SJSA1 (cell line): ENCODE measurements around the gene ETNK2. TPM values are rescaled to one million over a fixed set of nuclear protein-coding genes. Genes with fewer than 3 reads are reported as not detected.
A peak's percentile ranks its signal among the peaks of the same experiment; 100 is the strongest.

Experiments used
- DNase-seq, 2 experiments: peaks; one replicate each; pipeline ENCODE4 v3.0.0-alpha.2; 2015 to 2020; ENCODE audit warnings: low spot score in 2 of 2, low read depth in 1 of 2
- H3K27ac ChIP-seq: fragments of 250-450 bp; sonication (Bioruptor Pico); 2 replicates; pipeline ENCODE4 v1.5.1; 2020; ENCODE audit warnings: mild to moderate bottlenecking, moderate library complexity
- H3K27me3 ChIP-seq: fragments of 250-450 bp; sonication (Bioruptor Pico); replicated peaks from 2 replicates; pipeline ENCODE4 v1.5.1; 2020; ENCODE audit warnings: mild to moderate bottlenecking, moderate library complexity
- H3K36me3 ChIP-seq: fragments of 250-450 bp; sonication (Bioruptor Pico); 2 replicates; pipeline ENCODE4 v1.5.1; 2020; ENCODE audit warnings: mild to moderate bottlenecking
- H3K4me1 ChIP-seq: fragments of 250-450 bp; sonication (Bioruptor Pico); replicated peaks from 2 replicates; pipeline ENCODE4 v1.6.1; 2021; ENCODE audit warnings: mild to moderate bottlenecking
- H3K4me3 ChIP-seq: fragments of 250-450 bp; sonication (Bioruptor Pico); 2 replicates; pipeline ENCODE4 v1.5.1; 2020; ENCODE audit warnings: mild to moderate bottlenecking
- H3K9me3 ChIP-seq: fragments of 250-450 bp; sonication (Bioruptor Pico); replicated peaks from 2 replicates; pipeline ENCODE4 v1.5.1; 2020; ENCODE audit warnings: mild to moderate bottlenecking
- total RNA-seq: library from RNA; depleted of rRNA; stranded (reverse); fragments of >200 nt; shearing (Covaris generic); gene quantifications from 2 replicates; pipeline ENCODE4 v1.2.3, GENCODE V29; 2014

The ETNK2 gene
- total RNA-seq, 1 experiment from 2014 or later = 22.3 TPM

- DNase-seq = no peak
- Histone ChIP-seq H3K27ac (no peak overlapping the region), H3K9me3 (peaks cover 18% of the 10 kb centered on the region), H3K36me3 (no peaks in the 10 kb centered on the region), H3K4me1 (peaks cover 16% of the 10 kb centered on the region), H3K27me3 (no peaks in the 10 kb centered on the region), H3K4me3 (no peak overlapping the region)
These were observed 18.0 kb upstream of the ETNK2 start for GRCh38 chr1:204169858-204170257.

DNA sequence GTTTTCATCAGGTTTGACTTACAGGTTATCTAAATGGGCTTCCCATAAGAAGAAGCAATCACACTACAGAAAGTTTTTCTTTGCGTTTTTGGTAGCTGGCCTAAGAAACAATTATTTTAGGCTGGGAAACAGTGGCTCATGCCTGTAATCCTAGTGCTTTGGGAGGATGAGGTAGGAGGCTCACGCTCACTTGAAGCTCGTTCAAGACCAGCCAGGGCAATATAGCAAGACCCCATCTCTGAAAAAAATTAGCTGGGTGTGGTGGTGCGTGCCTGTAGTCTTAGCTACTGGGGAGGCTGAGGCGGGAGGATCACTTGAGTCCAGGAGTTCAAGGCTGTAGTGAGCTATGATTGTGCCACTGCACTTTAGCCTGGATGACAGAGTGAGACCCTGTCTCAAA is 15.9 kb upstream of the ETNK2 start:
- H3K4me1 ChIP-seq = peaks cover 16% of the 10 kb centered on the region
- H3K4me3 ChIP-seq = no peak overlapping the region
- no peak for DNase-seq
- H3K36me3 ChIP-seq = no peaks in the 10 kb centered on the region
- peaks cover 18% of the 10 kb centered on the region for H3K9me3 ChIP-seq
- no peak overlapping the region for H3K27ac ChIP-seq
- no peaks in the 10 kb centered on the region for H3K27me3 ChIP-seq

DNA sequence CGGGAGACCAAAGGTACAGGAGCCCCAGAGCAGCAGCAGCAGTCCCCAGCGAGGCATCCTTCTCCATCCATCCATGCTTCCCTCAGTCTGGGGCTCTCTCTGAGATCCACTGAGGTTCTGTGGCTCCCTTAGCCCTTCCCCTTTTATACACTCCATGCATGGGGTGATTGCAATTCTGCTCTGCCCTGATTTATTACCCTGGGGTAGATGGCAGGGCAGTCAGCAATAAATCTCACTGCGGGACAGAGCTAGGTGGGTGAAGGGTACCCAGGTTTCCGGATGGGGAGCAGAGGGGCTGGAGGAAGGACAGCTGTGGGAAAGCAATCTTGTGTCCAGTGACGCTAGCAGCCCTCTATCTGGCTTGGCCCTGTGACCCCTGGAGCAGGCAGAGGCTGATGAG is 14.4 kb upstream of the ETNK2 start, which contains the start of gene REN:
Gene REN, minus strand, starts transcription at position 119 of the 400 bp plus-strand sequence. Its CDS starts 44 bp downstream, at position 75.
- H3K27me3 ChIP-seq = no peaks in the 10 kb centered on the region
- peaks cover 18% of the 10 kb centered on the region for H3K9me3 ChIP-seq
- H3K36me3 ChIP-seq = no peaks in the 10 kb centered on the region
- DNase-seq = no peak
- H3K4me3 ChIP-seq = no peak within 1 kb of the TSS
- H3K4me1 ChIP-seq = peaks cover 3% of the 10 kb centered on the region
- no peak within 1 kb of the TSS for H3K27ac ChIP-seq

- no peak overlapping the region for H3K27ac ChIP-seq
- H3K27me3 ChIP-seq = no peaks in the 10 kb centered on the region
- no peaks in the 10 kb centered on the region for H3K4me1 ChIP-seq
- DNase-seq = peak; percentile 74 to 75
- no peaks in the 10 kb centered on the region for H3K9me3 ChIP-seq
- H3K4me3 ChIP-seq = no peak overlapping the region
- H3K36me3 ChIP-seq = no peaks in the 10 kb centered on the region
These were observed 10.7 kb upstream of the ETNK2 start for GRCh38 chr1:204162494-204163074.

GRCh38 chr1:204161609-204162493 is 10.0 kb upstream of the ETNK2 start:
- no peak for DNase-seq
- Histone ChIP-seq H3K4me1 (no peaks in the 10 kb centered on the region), H3K4me3 (no peak overlapping the region)

GRCh38 chr1:204157962-204158361 is 6.1 kb upstream of the ETNK2 start:
- no peak overlapping the region for H3K4me3 ChIP-seq
- H3K27me3 ChIP-seq = no peaks in the 10 kb centered on the region
- H3K27ac ChIP-seq = no peak overlapping the region
- DNase-seq = no peak
- no peaks in the 10 kb centered on the region for H3K9me3 ChIP-seq
- no peaks in the 10 kb centered on the region for H3K4me1 ChIP-seq
- no peaks in the 10 kb centered on the region for H3K36me3 ChIP-seq

More at GRCh38 chr1:204161609-204162493, 10.0 kb upstream of the ETNK2 start:
- no peak overlapping the region for H3K27ac ChIP-seq
- H3K9me3 ChIP-seq = no peaks in the 10 kb centered on the region
- no peaks in the 10 kb centered on the region for H3K27me3 ChIP-seq
- no peaks in the 10 kb centered on the region for H3K36me3 ChIP-seq

- Histone ChIP-seq H3K27me3 (no peaks in the 10 kb centered on the region), H3K9me3 (no peaks in the 10 kb centered on the region)
- no peak for DNase-seq
These were observed 4.0 kb upstream of the ETNK2 start for GRCh38 chr1:204155881-204156280.

GRCh38 chr1:204154568-204155255 is 2.9 kb upstream of the ETNK2 start:
- no peak overlapping the region for H3K4me3 ChIP-seq
- no peak for DNase-seq
- no peaks in the 10 kb centered on the region for H3K9me3 ChIP-seq
- peaks cover 17% of the 10 kb centered on the region for H3K4me1 ChIP-seq
- no peak overlapping the region for H3K27ac ChIP-seq
- peaks cover 3% of the 10 kb centered on the region; the same call in 1 of the 2 replicates for H3K36me3 ChIP-seq
- H3K27me3 ChIP-seq = no peaks in the 10 kb centered on the region

More at GRCh38 chr1:204155881-204156280, 4.0 kb upstream of the ETNK2 start:
- Histone ChIP-seq H3K4me3 (no peak overlapping the region), H3K36me3 (peaks cover 3% of the 10 kb centered on the region; the same call in 1 of the 2 replicates), H3K27ac (no peak overlapping the region), H3K4me1 (peaks cover 17% of the 10 kb centered on the region)

DNA sequence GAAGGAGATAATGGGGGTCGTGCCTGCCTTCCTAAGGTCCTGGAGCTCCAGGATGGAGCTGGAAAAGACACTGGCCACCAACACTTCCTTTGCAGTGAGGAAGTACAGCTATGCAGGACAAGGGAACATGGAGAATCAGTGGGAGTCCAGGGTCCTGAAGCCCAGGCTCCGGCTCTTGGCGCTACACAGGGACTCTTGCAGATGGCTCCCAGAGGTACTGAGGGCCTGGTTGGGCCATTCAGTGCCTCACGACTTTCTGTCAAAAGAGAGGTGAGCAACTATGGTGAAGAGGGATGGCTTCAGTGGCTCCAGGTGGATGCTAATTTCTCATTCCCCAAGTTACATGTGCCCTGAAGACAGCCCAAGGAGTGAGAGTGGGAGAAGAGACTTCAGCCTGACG is 1.8 kb upstream of the ETNK2 start:
- H3K4me3 ChIP-seq = no peak overlapping the region
- peaks cover 3% of the 10 kb centered on the region; the same call in 1 of the 2 replicates for H3K36me3 ChIP-seq

GRCh38 chr1:204152310-204153044 is 633 bp upstream of the ETNK2 start:
- Histone ChIP-seq H3K27ac (no peak overlapping the region), H3K27me3 (no peaks in the 10 kb centered on the region), H3K4me1 (peaks cover 17% of the 10 kb centered on the region)

More for the DNA sequence above, 1.8 kb upstream of the ETNK2 start:
- Histone ChIP-seq H3K9me3 (no peaks in the 10 kb centered on the region), H3K27ac (no peak overlapping the region), H3K4me1 (peaks cover 17% of the 10 kb centered on the region), H3K27me3 (no peaks in the 10 kb centered on the region)
- DNase-seq = no peak

GRCh38 chr1:204150702-204151551 is 917 bp downstream of the ETNK2 start:
- no peaks in the 10 kb centered on the region for H3K9me3 ChIP-seq
- DNase-seq = no peak
- no peaks in the 10 kb centered on the region for H3K27me3 ChIP-seq
- peaks cover 3% of the 10 kb centered on the region; the same call in 1 of the 2 replicates for H3K36me3 ChIP-seq
- H3K4me1 ChIP-seq = peaks cover 17% of the 10 kb centered on the region
- H3K27ac ChIP-seq = no peak overlapping the region
- peak overlapping the region; percentile 90 for H3K4me3 ChIP-seq

More at GRCh38 chr1:204152310-204153044, 633 bp upstream of the ETNK2 start:
- peak in 1 of 2 experiments; percentile 31 for DNase-seq
- Histone ChIP-seq H3K4me3 (peak overlapping the region; percentile 90), H3K36me3 (peaks cover 3% of the 10 kb centered on the region; the same call in 1 of the 2 replicates), H3K9me3 (no peaks in the 10 kb centered on the region)
